ENCODE results near the gene C1orf35. TPM values are rescaled to one million over a fixed set of nuclear protein-coding genes. Genes with fewer than 3 reads are reported as not detected.
A peak's percentile ranks its signal among the peaks of the same experiment; 100 is the strongest.

C1orf35 gene
- total and polyA plus RNA-seq, 2 of the 4 experiments (the other 2 are of a cell fraction) = 4.3 to 13.0 TPM

DNA sequence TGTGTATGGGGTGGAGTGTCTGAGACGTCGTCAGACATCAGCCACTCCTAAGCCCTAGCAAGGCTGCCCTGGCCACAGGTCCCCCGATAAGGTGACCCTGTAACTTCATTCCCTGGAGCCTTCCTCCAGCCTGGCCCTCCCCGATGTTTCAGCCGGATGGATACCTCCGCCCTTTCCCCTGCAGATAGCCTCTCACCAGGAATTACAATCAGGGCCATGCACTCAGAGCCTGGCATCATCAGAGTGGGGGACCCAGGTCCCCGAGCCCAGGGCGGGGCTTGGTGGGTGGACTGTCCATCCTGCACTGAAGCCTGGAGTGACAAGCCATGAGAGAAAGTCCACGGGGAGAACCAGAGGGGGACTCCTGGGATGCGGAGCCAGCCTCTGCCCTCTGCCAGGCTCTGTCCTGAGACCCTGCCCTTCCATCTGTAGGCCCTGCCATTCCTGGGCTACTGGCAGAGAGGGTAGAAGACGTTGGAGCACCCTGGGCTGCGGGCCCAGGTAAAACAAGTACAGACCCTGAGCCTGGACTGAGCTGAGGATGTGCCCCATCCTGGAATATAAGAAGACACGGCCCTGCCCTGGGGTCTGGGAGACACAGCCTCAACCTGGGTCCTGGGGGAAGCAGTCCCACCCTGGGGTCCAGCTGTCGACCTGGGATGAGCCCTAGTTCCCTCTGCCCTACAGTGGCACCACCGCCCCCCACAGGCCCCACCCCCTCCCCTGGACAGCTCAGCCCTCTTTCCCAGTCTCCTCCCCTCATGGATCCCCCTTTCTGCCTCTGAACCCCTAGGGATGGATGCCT, 37.4 kb downstream of the C1orf35 start (continued):
- TF ChIP-seq RFX5 (IDR thresholded peaks at IDR 0.05; ENCODE audit: low read depth, low read length) = no peak

DNA sequence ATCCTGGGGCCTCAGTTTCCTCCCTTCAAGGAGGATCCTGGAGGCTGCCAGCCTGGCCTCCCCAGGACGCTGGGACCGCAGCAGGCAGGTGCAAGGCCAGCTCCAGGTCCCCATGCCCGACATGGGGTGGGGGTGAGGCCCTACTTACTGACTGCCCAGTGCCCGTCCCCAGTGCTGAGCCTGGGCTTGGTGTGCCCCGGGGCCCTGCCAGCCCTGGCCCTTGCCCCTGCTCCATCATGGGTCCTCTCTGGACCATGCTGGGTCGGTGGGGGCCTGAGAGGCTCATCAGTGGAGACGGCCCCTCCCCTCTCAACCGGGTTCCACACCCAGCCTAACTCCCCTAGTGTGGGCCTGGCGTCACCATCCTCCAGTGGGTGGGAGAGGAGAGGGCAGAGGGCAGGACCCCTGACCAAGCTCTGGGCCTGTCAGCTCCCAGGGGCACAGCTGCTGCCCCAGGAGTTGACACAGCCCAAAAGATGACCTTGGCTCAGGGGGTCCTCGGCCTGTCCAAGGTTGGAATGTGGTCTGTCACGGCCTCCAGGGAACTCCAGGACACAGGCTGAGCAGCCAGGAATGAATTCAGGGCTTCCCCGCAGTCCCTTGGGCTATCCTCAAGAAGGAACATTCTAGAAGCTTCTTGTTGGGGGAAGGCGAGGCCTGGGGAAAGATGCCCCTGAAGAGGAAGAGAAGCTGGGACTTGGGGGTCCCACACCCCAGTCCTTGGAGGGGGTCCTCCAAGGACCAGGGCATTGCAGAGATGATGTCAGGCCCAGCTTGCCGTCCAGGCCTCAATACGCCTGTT, 38.2 kb downstream of the C1orf35 start:
- peaks cover under 1% of the 10 kb centered on the region; the same call in 1 of the 2 replicates for H3K9me3 ChIP-seq (ENCODE audit: control insufficient read depth, insufficient read depth, low read length)
- no peak overlapping the region for H2BK20ac ChIP-seq (ENCODE audit: low read depth, low read length)
- no peak overlapping the region for H3K56ac ChIP-seq (ENCODE audit: extremely low read depth, insufficient read depth, low read length)
- no peak overlapping the region for H3K4me2 ChIP-seq (ENCODE audit: low read depth, low read length)
- CTCF ChIA-PET = no interaction called here
- H2BK120ac ChIP-seq (ENCODE audit: low read depth, low read length) = no peak overlapping the region
- H3K27ac ChIP-seq (ENCODE audit: insufficient read depth, low read length) = no peak overlapping the region
- ATAC-seq (ENCODE audit: low read depth) = no peak
- no peak overlapping the region for H3K4ac ChIP-seq (ENCODE audit: low read depth, low read length)
- H3K4me3 ChIP-seq (ENCODE audit: insufficient read depth, low read depth, low read length) = no peak overlapping the region
- no peak for DNase-seq
- no peak overlapping the region for H4K91ac ChIP-seq (ENCODE audit: insufficient read depth, low read depth, low read length)
- intact Hi-C loops (cut with micrococcal nuclease) = no loop called here
- H2AK5ac ChIP-seq (ENCODE audit: low read depth, low read length) = no peak overlapping the region
- peak overlapping the region; percentile 51 for H2AFZ ChIP-seq (replicated peaks; ENCODE audit: low read length, poor library complexity)
- H3K9ac ChIP-seq (ENCODE audit: low read depth, low read length) = no peak overlapping the region
- no peak overlapping the region for H3K18ac ChIP-seq (ENCODE audit: low read depth, low read length)
- H3K23ac ChIP-seq (ENCODE audit: low read depth, low read length) = no peak overlapping the region
- H2AK9ac ChIP-seq (replicated peaks; ENCODE audit: low read depth, low read length, poor library complexity) = no peak overlapping the region
- H4K8ac ChIP-seq (ENCODE audit: low read depth in 2 of 2, low read length in 2 of 2) = no peak overlapping the region
- H3K9me1 ChIP-seq (ENCODE audit: insufficient read depth, low read length) = no peaks in the 10 kb centered on the region
- no peaks in the 10 kb centered on the region for H3K79me1 ChIP-seq (ENCODE audit: low read depth in 1 of 2, low read length in 2 of 2)
- in situ Hi-C loops (cut with MboI; ENCODE audit: low sequenced_read_pairs) = no loop called here
- BruUV-seq (replicated peaks) = no TSS peak
- dilution Hi-C loops (cut with HindIII; ENCODE audit: low sequenced_read_pairs, unreplicated experiment) = no loop called here
- no peak overlapping the region for H2BK5ac ChIP-seq (ENCODE audit: low read depth, low read length, poor library complexity, severe bottlenecking)
- POLR2A ChIA-PET (ENCODE audit: unreplicated experiment) = no interaction called here
- H3K4me1 ChIP-seq (ENCODE audit: control insufficient read depth, insufficient read depth, low read length) = peaks cover 2% of the 10 kb centered on the region; the same call in 1 of the 2 replicates
- H3K14ac ChIP-seq (replicated peaks; ENCODE audit: low read depth, low read length) = no peak overlapping the region
- no peak overlapping the region for H2BK15ac ChIP-seq (ENCODE audit: low read depth, low read length)
- H3K36me3 ChIP-seq (ENCODE audit: control insufficient read depth, insufficient read depth, low read length) = no peaks in the 10 kb centered on the region
- no peak overlapping the region for H4K5ac ChIP-seq (ENCODE audit: low read depth, low read length)
- no CpG with 5 or more reads among the region's 15 CpGs for WGBS, 2 experiments (ENCODE audit: extremely low coverage in 2 of 2, insufficient read length in 1 of 2)
- H3K27me3 ChIP-seq (ENCODE audit: control insufficient read depth, insufficient read depth, low read length) = peaks cover 50% of the 10 kb centered on the region
- no peaks in the 10 kb centered on the region for H4K20me1 ChIP-seq (ENCODE audit: insufficient read depth, low read length)
- TF ChIP-seq, protein P1, sequence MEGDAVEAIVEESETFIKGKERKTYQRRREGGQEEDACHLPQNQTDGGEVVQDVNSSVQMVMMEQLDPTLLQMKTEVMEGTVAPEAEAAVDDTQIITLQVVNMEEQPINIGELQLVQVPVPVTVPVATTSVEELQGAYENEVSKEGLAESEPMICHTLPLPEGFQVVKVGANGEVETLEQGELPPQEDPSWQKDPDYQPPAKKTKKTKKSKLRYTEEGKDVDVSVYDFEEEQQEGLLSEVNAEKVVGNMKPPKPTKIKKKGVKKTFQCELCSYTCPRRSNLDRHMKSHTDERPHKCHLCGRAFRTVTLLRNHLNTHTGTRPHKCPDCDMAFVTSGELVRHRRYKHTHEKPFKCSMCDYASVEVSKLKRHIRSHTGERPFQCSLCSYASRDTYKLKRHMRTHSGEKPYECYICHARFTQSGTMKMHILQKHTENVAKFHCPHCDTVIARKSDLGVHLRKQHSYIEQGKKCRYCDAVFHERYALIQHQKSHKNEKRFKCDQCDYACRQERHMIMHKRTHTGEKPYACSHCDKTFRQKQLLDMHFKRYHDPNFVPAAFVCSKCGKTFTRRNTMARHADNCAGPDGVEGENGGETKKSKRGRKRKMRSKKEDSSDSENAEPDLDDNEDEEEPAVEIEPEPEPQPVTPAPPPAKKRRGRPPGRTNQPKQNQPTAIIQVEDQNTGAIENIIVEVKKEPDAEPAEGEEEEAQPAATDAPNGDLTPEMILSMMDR (conservative IDR thresholded peaks at IDR 0.05; ENCODE audit: low read depth, low read length) = no peak
- TF ChIP-seq RFX5 (IDR thresholded peaks at IDR 0.05; ENCODE audit: low read depth, low read length) (no peak), MAFK (IDR thresholded peaks at IDR 0.05; ENCODE audit: low read depth, low read length) (no peak), POLR2A (IDR thresholded peaks at IDR 0.05; ENCODE audit: low read depth, low read length) (no peak), BHLHE40 (IDR thresholded peaks at IDR 0.05; ENCODE audit: low read depth, low read length) (no peak), RCOR1 (IDR thresholded peaks at IDR 0.05; ENCODE audit: insufficient replicate concordance, low read length) (no peak), NFE2L2 (IDR thresholded peaks at IDR 0.05; ENCODE audit: low read depth, low read length) (no peak), FOS (IDR thresholded peaks at IDR 0.05; ENCODE audit: low read depth, low read length) (no peak), SMC3 (IDR thresholded peaks at IDR 0.05; ENCODE audit: low read depth, low read length) (no peak), RAD21 (IDR thresholded peaks at IDR 0.05; ENCODE audit: low read length) (no peak), CHD1 (IDR thresholded peaks at IDR 0.05; ENCODE audit: low read depth, low read length) (no peak), CEBPB (IDR thresholded peaks at IDR 0.05; ENCODE audit: low read depth, low read length) (no peak)
- TF ChIP-seq, protein P2, sequence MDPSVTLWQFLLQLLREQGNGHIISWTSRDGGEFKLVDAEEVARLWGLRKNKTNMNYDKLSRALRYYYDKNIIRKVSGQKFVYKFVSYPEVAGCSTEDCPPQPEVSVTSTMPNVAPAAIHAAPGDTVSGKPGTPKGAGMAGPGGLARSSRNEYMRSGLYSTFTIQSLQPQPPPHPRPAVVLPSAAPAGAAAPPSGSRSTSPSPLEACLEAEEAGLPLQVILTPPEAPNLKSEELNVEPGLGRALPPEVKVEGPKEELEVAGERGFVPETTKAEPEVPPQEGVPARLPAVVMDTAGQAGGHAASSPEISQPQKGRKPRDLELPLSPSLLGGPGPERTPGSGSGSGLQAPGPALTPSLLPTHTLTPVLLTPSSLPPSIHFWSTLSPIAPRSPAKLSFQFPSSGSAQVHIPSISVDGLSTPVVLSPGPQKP (IDR thresholded peaks at IDR 0.05; ENCODE audit: borderline replicate concordance, low read depth, low read length) = no peak

Measured in IMR-90 (cell line).